Neural cell (in vitro differentiated cells): Measurements from ENCODE around the gene NEURL4. TPM values are rescaled to one million over a fixed set of nuclear protein-coding genes. Genes with fewer than 3 reads are reported as not detected.

Experiments
- H2AFZ ChIP-seq: fragments of 200-600, 300-800 bp; sonication (generic), shearing (Covaris generic); 2 replicates; pipeline ENCODE4 v1.6.0; 2014; ENCODE audit warnings: low read depth, mild to moderate bottlenecking, antibody characterized with exemption, low read length, moderate library complexity
- H3F3A ChIP-seq: fragments of 200-600 bp; shearing (Covaris generic); 2 replicates; pipeline ENCODE4 v1.6.1; 2016; ENCODE audit warnings: mild to moderate bottlenecking, moderate library complexity, mixed read lengths, antibody characterized with exemption, low read length; ENCODE audit not compliant: insufficient read depth, poor library complexity, severe bottlenecking
- H3K27ac ChIP-seq: fragments of 200-600, 300-800 bp; sonication (generic), shearing (Covaris generic); 2 replicates; pipeline ENCODE4 v1.5.1; 2014; ENCODE audit warnings: mild to moderate bottlenecking, low read length, moderate library complexity
- H3K27me3 ChIP-seq: fragments of 300-800, 200-600 bp; sonication (generic), shearing (Covaris generic); 2 replicates; pipeline ENCODE4 v1.6.0; 2014; ENCODE audit warnings: mild to moderate bottlenecking, low read depth, low read length, moderate library complexity; ENCODE audit not compliant: insufficient read depth
- H3K36me3 ChIP-seq: fragments of 300-800, 200-600 bp; sonication (generic), shearing (Covaris generic); 2 replicates; pipeline ENCODE4 v1.5.1; 2014; ENCODE audit warnings: mild to moderate bottlenecking, antibody characterized with exemption, low read length, moderate library complexity; ENCODE audit not compliant: insufficient read depth
- H3K4me2 ChIP-seq: fragments of 300-800, 200-600 bp; sonication (generic), shearing (Covaris generic); 2 replicates; pipeline ENCODE4 v1.6.0; 2014; ENCODE audit warnings: mild to moderate bottlenecking, low read length
- H3K4me3 ChIP-seq: fragments of 300-800, 200-600 bp; sonication (generic), shearing (Covaris generic); 2 replicates; pipeline ENCODE4 v1.5.1; 2014; ENCODE audit warnings: mild to moderate bottlenecking, low read length, moderate library complexity
- H3K79me2 ChIP-seq: fragments of 200-600 bp; shearing (Covaris generic); replicated peaks from 2 replicates; pipeline ENCODE4 v1.6.0; 2014; ENCODE audit warnings: mild to moderate bottlenecking, low read length, moderate library complexity; ENCODE audit not compliant: insufficient read depth
- H3K9ac ChIP-seq: fragments of 300-800, 200-600 bp; sonication (generic), shearing (Covaris generic); 2 replicates; pipeline ENCODE4 v1.6.1; 2016; ENCODE audit warnings: mild to moderate bottlenecking, low read length, mixed read lengths
- H3K9me2 ChIP-seq: fragments of 200-600 bp; shearing (Covaris generic); 2 replicates; pipeline ENCODE4 v1.6.1; 2016; ENCODE audit warnings: mild to moderate bottlenecking, low read length, mixed read lengths; ENCODE audit not compliant: insufficient read depth
- H3K9me3 ChIP-seq: fragments of 200-600, 300-800 bp; sonication (generic), shearing (Covaris generic); 2 replicates; pipeline ENCODE4 v1.6.1; 2016; ENCODE audit warnings: mild to moderate bottlenecking, mixed run types, low read length, moderate library complexity, mixed read lengths
- H4K20me1 ChIP-seq: fragments of 200-600 bp; shearing (Covaris generic); 2 replicates; pipeline ENCODE4 v1.6.1; 2016; ENCODE audit warnings: mild to moderate bottlenecking, mixed run types; ENCODE audit not compliant: insufficient read depth
- CTCF ChIP-seq: fragments of 450-650 bp; IDR thresholded peaks from 2 replicates; pipeline ENCODE4 v1.5.1; 2014; ENCODE audit warnings: antibody characterized with exemption, mild to moderate bottlenecking, moderate library complexity; ENCODE audit not compliant: poor library complexity, severe bottlenecking
- EP300 ChIP-seq: fragments of 450-650 bp; conservative IDR thresholded peaks from 2 replicates; pipeline ENCODE4 v1.6.1; 2014; ENCODE audit warnings: antibody characterized with exemption, mild to moderate bottlenecking, moderate library complexity; ENCODE audit not compliant: poor library complexity, severe bottlenecking
- EZH2 ChIP-seq: fragments of 200-600, 300-800 bp; shearing (Covaris generic), sonication (generic); IDR thresholded peaks from 2 replicates; pipeline ENCODE4 v1.6.1; 2014; ENCODE audit warnings: antibody characterized with exemption, low read length, borderline replicate concordance, mild to moderate bottlenecking; ENCODE audit not compliant: insufficient read depth, poor library complexity, severe bottlenecking
- MXI1 ChIP-seq: fragments of 450-650 bp; conservative IDR thresholded peaks from 2 replicates; pipeline ENCODE4 v1.6.1; 2014; ENCODE audit warnings: antibody characterized with exemption, mild to moderate bottlenecking; ENCODE audit not compliant: poor library complexity, severe bottlenecking
- POLR2AphosphoS5 ChIP-seq: IDR thresholded peaks from 2 replicates; pipeline ENCODE4 v1.6.1; 2012
- RAD21 ChIP-seq: fragments of 450-650 bp; conservative IDR thresholded peaks from 2 replicates; pipeline ENCODE4 v1.6.1; 2014; ENCODE audit warnings: antibody characterized with exemption, mild to moderate bottlenecking, moderate library complexity
- REST ChIP-seq: IDR thresholded peaks from 2 replicates; pipeline ENCODE4 v1.6.1; 2012; ENCODE audit warnings: borderline replicate concordance
- SMC3 ChIP-seq: fragments of 450-650 bp; conservative IDR thresholded peaks from 2 replicates; pipeline ENCODE4 v1.6.1; 2014; ENCODE audit warnings: antibody characterized with exemption, mild to moderate bottlenecking, moderate library complexity; ENCODE audit not compliant: poor library complexity
- TAF1 ChIP-seq: IDR thresholded peaks from 2 replicates; pipeline ENCODE4 v1.6.1; 2012; ENCODE audit warnings: low read depth
- polyA plus RNA-seq: library from polyadenylated mRNA; depleted of rRNA; stranded (reverse); fragments of >200 nt; gene quantifications from 2 replicates; pipeline ENCODE4 v1.2.3, GENCODE V29; 2014

The NEURL4 gene
- polyA plus RNA-seq, 1 donor from 2014 or later = 58.4 TPM

GRCh38 chr17:7346761-7347614, 17.9 kb upstream of the NEURL4 start:
- H3K27ac ChIP-seq = no peak overlapping the region
- no peak overlapping the region for H3K9ac ChIP-seq
- H3K36me3 ChIP-seq = no peaks in the 10 kb centered on the region
- H3F3A ChIP-seq = no peaks in the 10 kb centered on the region
- TF ChIP-seq POLR2AphosphoS5 (no peak), TAF1 (no peak), CTCF (no peak), MXI1 (no peak)
- no peaks in the 10 kb centered on the region for H3K9me2 ChIP-seq
- H3K9me3 ChIP-seq = no peaks in the 10 kb centered on the region
- no peak overlapping the region for H3K4me3 ChIP-seq
- H3K4me2 ChIP-seq = no peak overlapping the region
- H3K79me2 ChIP-seq = no peaks in the 10 kb centered on the region
- no peaks in the 10 kb centered on the region for H4K20me1 ChIP-seq
- H2AFZ ChIP-seq = no peak overlapping the region
- H3K27me3 ChIP-seq = no peaks in the 10 kb centered on the region

- H4K20me1 ChIP-seq = no peaks in the 10 kb centered on the region
- no peaks in the 10 kb centered on the region for H3F3A ChIP-seq
- H3K36me3 ChIP-seq = no peaks in the 10 kb centered on the region
- no peaks in the 10 kb centered on the region for H3K9me2 ChIP-seq
- no peak overlapping the region for H2AFZ ChIP-seq
- no peaks in the 10 kb centered on the region for H3K9me3 ChIP-seq
- H3K9ac ChIP-seq = no peak overlapping the region
- no peak overlapping the region for H3K4me3 ChIP-seq
- TF ChIP-seq POLR2AphosphoS5 (no peak), EZH2 (no peak), TAF1 (no peak), CTCF (no peak), EP300 (no peak), MXI1 (no peak), RAD21 (no peak), SMC3 (no peak), REST (no peak)
- H3K4me2 ChIP-seq = no peak overlapping the region
- no peaks in the 10 kb centered on the region for H3K79me2 ChIP-seq
- H3K27me3 ChIP-seq = no peaks in the 10 kb centered on the region
- H3K27ac ChIP-seq = no peak overlapping the region
These were observed 14.1 kb upstream of the NEURL4 start for GRCh38 chr17:7343250-7343649.
